NT2/D1 (cell line): ENCODE results near the gene ELF4.

Experiments used
- YY1 ChIP-seq: IDR thresholded peaks from 2 replicates; pipeline ENCODE4 v1.6.1; 2011; ENCODE audit not compliant: insufficient read length, insufficient read depth
- ZNF274 ChIP-seq: IDR thresholded peaks from 2 replicates; pipeline ENCODE4 v1.6.1; 2011; ENCODE audit warnings: mild to moderate bottlenecking, low read depth, low read length

GRCh38 chrX:130080791-130081367 lies 29.4 kb downstream of the ELF4 start:
- no peak for TF ChIP-seq ZNF274
- TF ChIP-seq YY1 = no peak
